ENCODE data around the gene TEAD4. TPM values are rescaled to one million over a fixed set of nuclear protein-coding genes. Genes with fewer than 3 reads are reported as not detected.
"Not testable (repeated sequence)": the region's sequence is repeated elsewhere in the genome, so short reads cannot be mapped to it uniquely, and the experiment has no call there.

Gene TEAD4
- total RNA-seq, 2 donors from 2014 or later = 35.7 to 82.5 TPM

DNA sequence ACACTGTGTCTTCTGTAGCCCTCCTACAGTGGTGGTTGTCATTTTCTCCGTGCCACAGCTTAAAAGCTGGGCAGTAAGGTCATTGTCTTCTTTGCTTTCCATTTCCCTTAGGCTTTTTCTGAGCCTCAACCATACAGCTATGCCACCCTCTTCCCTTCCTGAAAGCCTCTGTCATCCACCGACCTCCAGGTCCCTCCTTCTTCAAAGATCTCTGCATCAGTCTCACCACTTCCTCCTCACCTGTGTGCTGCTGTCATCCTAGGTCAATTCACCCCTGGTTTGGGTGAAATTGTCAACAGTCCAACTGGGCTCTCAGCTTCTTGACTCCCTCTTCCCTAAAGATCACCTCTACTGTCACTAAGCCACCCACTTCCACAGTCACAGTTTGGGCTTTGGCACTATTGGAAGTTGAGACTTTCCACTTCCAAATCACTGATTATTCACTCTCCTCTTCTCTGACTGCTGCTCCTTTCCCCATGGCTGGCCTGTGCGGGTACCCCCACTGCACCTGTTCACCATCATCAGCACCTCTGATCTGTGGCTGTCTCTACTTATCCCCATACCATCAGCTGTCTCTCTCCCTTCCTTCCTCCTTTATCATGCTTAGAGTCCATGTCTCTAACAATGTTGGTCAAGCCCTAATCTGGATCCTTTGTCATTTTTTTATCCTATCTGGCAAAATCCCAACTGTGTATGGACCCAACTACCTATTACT lies 102.5 kb downstream of the TEAD4 start:
- Histone ChIP-seq H3K4me1 (ENCODE audit: control insufficient read depth, insufficient read depth, low read length) (no peaks in the 10 kb centered on the region), H3K9me3 (ENCODE audit: control insufficient read depth, low read length) (peaks cover 5% of the 10 kb centered on the region), H3K27ac (ENCODE audit: low read depth, low read length) (no peak overlapping the region), H3K36me3 (ENCODE audit: control insufficient read depth, insufficient read depth, low read length) (no peaks in the 10 kb centered on the region), H3K27me3 (ENCODE audit: control insufficient read depth, insufficient read depth, low read length, poor library complexity, severe bottlenecking) (no peaks in the 10 kb centered on the region), H3K4me3 (ENCODE audit: low read length) (no peak overlapping the region), H3K9ac (ENCODE audit: extremely low read depth, low read length, poor library complexity, severe bottlenecking) (no peak overlapping the region)
- Mint-ChIP-seq H3K4me3 (no peak overlapping the region), H3K27me3 (ENCODE audit: insufficient read depth) (peaks cover 7% of the 10 kb centered on the region), H3K27ac (no peak overlapping the region), H3K36me3 (ENCODE audit: low read depth) (peaks cover 3% of the 10 kb centered on the region), H3K9me3 (peaks cover 25% of the 10 kb centered on the region), H3K4me1 (peaks cover 5% of the 10 kb centered on the region)
- DNase-seq = peak; percentile 36
- TF ChIP-seq, protein P1, sequence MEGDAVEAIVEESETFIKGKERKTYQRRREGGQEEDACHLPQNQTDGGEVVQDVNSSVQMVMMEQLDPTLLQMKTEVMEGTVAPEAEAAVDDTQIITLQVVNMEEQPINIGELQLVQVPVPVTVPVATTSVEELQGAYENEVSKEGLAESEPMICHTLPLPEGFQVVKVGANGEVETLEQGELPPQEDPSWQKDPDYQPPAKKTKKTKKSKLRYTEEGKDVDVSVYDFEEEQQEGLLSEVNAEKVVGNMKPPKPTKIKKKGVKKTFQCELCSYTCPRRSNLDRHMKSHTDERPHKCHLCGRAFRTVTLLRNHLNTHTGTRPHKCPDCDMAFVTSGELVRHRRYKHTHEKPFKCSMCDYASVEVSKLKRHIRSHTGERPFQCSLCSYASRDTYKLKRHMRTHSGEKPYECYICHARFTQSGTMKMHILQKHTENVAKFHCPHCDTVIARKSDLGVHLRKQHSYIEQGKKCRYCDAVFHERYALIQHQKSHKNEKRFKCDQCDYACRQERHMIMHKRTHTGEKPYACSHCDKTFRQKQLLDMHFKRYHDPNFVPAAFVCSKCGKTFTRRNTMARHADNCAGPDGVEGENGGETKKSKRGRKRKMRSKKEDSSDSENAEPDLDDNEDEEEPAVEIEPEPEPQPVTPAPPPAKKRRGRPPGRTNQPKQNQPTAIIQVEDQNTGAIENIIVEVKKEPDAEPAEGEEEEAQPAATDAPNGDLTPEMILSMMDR (conservative IDR thresholded peaks at IDR 0.05) = no peak
- 84 to 90% methylated on average over 3 of the region's 3 CpGs for WGBS, 2 experiments (ENCODE audit: insufficient coverage in 1 of 2, insufficient read length in 1 of 2)

DNA sequence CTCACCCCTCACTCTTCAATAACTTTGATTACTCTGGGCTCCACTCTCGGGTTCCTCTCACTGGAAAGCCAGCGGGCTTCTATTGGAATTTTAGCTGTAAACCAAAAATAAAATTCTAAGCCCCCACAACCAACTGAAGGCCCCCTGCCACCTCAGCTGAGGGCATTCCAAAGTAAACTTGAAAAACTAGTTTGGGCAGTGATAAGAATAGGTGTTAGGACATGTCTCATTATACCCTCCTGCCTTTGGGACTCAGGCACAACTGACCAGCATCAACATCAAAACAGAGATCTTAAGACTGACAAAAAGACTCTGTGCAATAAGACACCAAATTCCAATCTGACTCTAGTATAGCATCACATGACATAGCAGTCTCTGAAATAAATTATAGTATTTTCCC lies 106.1 kb downstream of the TEAD4 start:
- WGBS, 2 experiments (ENCODE audit: insufficient coverage in 1 of 2, insufficient read length in 1 of 2) = 86 to 100% methylated on average over 1 to 2 of the region's 2 CpGs
- H3K9me3 ChIP-seq (ENCODE audit: control insufficient read depth, low read length) = peaks cover 5% of the 10 kb centered on the region
- Mint-ChIP-seq H3K36me3 (ENCODE audit: low read depth) (peaks cover 3% of the 10 kb centered on the region), H3K4me3 (no peak overlapping the region), H3K27me3 (ENCODE audit: insufficient read depth) (peaks cover 10% of the 10 kb centered on the region), H3K27ac (no peak overlapping the region), H3K4me1 (peaks cover 5% of the 10 kb centered on the region), H3K9me3 (peaks cover 21% of the 10 kb centered on the region)
- H3K4me1 ChIP-seq (ENCODE audit: control insufficient read depth, insufficient read depth, low read length) = no peaks in the 10 kb centered on the region
- H3K36me3 ChIP-seq (ENCODE audit: control insufficient read depth, insufficient read depth, low read length) = no peaks in the 10 kb centered on the region
- H3K4me3 ChIP-seq (ENCODE audit: low read length) = no peak overlapping the region
- no peak overlapping the region for H3K27ac ChIP-seq (ENCODE audit: low read depth, low read length)
- peak; percentile 38 for DNase-seq
- no peak overlapping the region for H3K9ac ChIP-seq (ENCODE audit: extremely low read depth, low read length, poor library complexity, severe bottlenecking)
- H3K27me3 ChIP-seq (ENCODE audit: control insufficient read depth, insufficient read depth, low read length, poor library complexity, severe bottlenecking) = no peaks in the 10 kb centered on the region
- TF ChIP-seq, protein P1 (conservative IDR thresholded peaks at IDR 0.05) = no peak

DNA sequence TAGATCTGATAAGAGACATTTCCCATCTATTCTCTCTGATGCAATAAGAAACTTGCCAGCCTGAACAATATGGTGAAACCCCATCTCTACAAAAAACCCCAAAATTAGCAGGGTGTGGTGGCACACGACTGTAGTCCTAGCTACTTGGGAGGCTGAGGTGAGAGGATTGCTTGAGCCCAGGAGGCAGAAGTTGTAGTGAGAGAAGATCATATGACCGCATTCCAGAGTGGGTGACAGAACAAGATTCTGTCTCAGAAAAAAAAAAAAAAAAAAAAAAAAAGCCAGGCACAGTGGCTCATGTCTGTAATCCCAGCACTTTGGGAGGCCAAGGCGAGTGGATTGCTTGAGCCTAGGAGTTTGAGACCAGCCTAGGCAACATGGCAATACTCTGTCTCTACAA lies 106.6 kb downstream of the TEAD4 start:
- H3K4me1 Mint-ChIP-seq; H3K4me1 ChIP-seq (ENCODE audit: control insufficient read depth, insufficient read depth, low read length); H3K27ac ChIP-seq (ENCODE audit: low read depth, low read length); H3K27ac Mint-ChIP-seq; H3K27me3 ChIP-seq (ENCODE audit: control insufficient read depth, insufficient read depth, low read length, poor library complexity, severe bottlenecking); H3K36me3 Mint-ChIP-seq (ENCODE audit: low read depth); H3K9ac ChIP-seq (ENCODE audit: extremely low read depth, low read length, poor library complexity, severe bottlenecking); H3K27me3 Mint-ChIP-seq (ENCODE audit: insufficient read depth); H3K4me3 ChIP-seq (ENCODE audit: low read length); H3K36me3 ChIP-seq (ENCODE audit: control insufficient read depth, insufficient read depth, low read length); H3K4me3 Mint-ChIP-seq; H3K9me3 ChIP-seq (ENCODE audit: control insufficient read depth, low read length); DNase-seq: not testable (repeated sequence)
- WGBS, 2 experiments (ENCODE audit: insufficient coverage in 1 of 2, insufficient read length in 1 of 2) = 86 to 88% methylated on average over 1 to 3 of the region's 3 CpGs
- H3K9me3 Mint-ChIP-seq = peaks cover 21% of the 10 kb centered on the region
